Right lobe of liver (tissue), 6 donors: ENCODE results near the gene CEP192. TPM values are rescaled to one million over a fixed set of nuclear protein-coding genes. Genes with fewer than 3 reads are reported as not detected.

Experiments
- ATAC-seq, 4 donors: fragments of 200-7000 bp; cut with Tn5 transposase; one replicate each; pipeline ENCODE4 v1.9.1; 2020; ENCODE audit warnings: mild to moderate bottlenecking in 4 of 4, moderate library complexity in 4 of 4
- DNase-seq, 3 donors: peaks; one replicate each; pipeline ENCODE4 v3.0.0-alpha.2; 2020
- H3K27ac ChIP-seq, 3 donors: fragments of 200-600 bp; one replicate each; pipeline ENCODE4 v1.8.0; 2022
- H3K27me3 ChIP-seq, 2 donors: fragments of 200-600 bp; one replicate each; pipeline ENCODE4 v1.8.0; 2022
- H3K36me3 ChIP-seq, 4 donors: fragments of 200-600 bp; sonication (generic) in 1 of 4; one replicate each; pipeline versions ENCODE4 v1.5.1 to v1.8.0; 2017 to 2022; ENCODE audit warnings: control low read depth in 1 of 4
- H3K4me1 ChIP-seq, 4 donors: fragments of 200-600 bp; sonication (generic) in 1 of 4; one replicate each; pipeline versions ENCODE4 v1.5.1 to v1.8.0; 2017 to 2022; ENCODE audit warnings: control low read depth in 1 of 4
- H3K4me3 ChIP-seq, 3 donors: fragments of 200-600 bp; one replicate each; pipeline ENCODE4 v1.8.0; 2022
- H3K9me3 ChIP-seq, 4 donors: fragments of 200-600 bp; sonication (generic) in 1 of 4; one replicate each; pipeline versions ENCODE4 v1.5.1 to v1.8.0; 2017 to 2022; ENCODE audit warnings: control low read depth in 1 of 4
- CTCF ChIP-seq, 4 donors: fragments of 200-600 bp in 3 of 4; fragments of 450-650 bp in 1 of 4; IDR thresholded peaks; one replicate each; pipeline versions ENCODE4 v1.5.1 to v1.8.0; 2016 to 2022; ENCODE audit warnings: antibody characterized with exemption in 4 of 4, mild to moderate bottlenecking in 2 of 4
- POLR2A ChIP-seq: fragments of 450-650 bp; IDR thresholded peaks from one replicate; pipeline ENCODE4 v1.6.1; 2017; ENCODE audit warnings: antibody characterized with exemption, mild to moderate bottlenecking
- WGBS: methylation state at CpG from one replicate; pipeline ENCODE4 v1.1.6; 2018; ENCODE audit warnings: low coverage, low lambda C conversion rate; ENCODE audit not compliant: insufficient coverage; ENCODE audit errors: missing lambda C conversion rate; 5-methylcytosine and 5-hydroxymethylcytosine counted together
- intact Hi-C, 2 donors: fragments of 100-400 bp; cut with DNase I; formaldehyde crosslinking; loops; one replicate each; pipeline versions ENCODE4 v1.11.2 to v1.14.1; 2022
- total RNA-seq, 6 experiments: library from RNA; depleted of rRNA in 2 of 6; stranded (reverse); fragments of >200 nt in 2 of 6; fragmentation: NEBNext Ultra II Directional in 3 of 6; extraction: Animal tissue kit (Norgen Biotek cat#: 25700) in 3 of 6; gene quantifications; one replicate each; pipeline versions ENCODE4 v1.1.0 to v1.2.4, GENCODE V29; 2016 to 2023
- donor health status: DM: no; HTN: yes; CAD: no.
- donor health status: DM: no; HTN: no; CAD: no.
- donor health status: DM: no; HTN: no; CAD: no.
- donor health status: DM: no; HTN: yes; CAD: no.
- donor health status: DM: no; HTN: yes; CAD: no.

The CEP192 gene
- total RNA-seq, 6 experiments from 2014 or later, result 7.5 to 9.1 (median 8.3) TPM

- Histone ChIP-seq H3K9me3 (no peaks in the 10 kb centered on the region), H3K36me3 (peaks cover 0 to 23% (median 0%) of the 10 kb centered on the region in 4 donors), H3K4me3 (no peak overlapping the region), H3K27me3 (no peaks in the 10 kb centered on the region), H3K27ac (no peak overlapping the region), H3K4me1 (no peaks in the 10 kb centered on the region)
- WGBS, result 77% methylated on average over 6 of the region's 8 CpGs
- DNase-seq, result no peak
- TF ChIP-seq POLR2A (no peak), CTCF (IDR thresholded peaks at IDR 0.05) (no peak)
- ATAC-seq, result no peak
- intact Hi-C loops, result no loop called here
Measured at GRCh38 chr18:13004396-13004795, 13.2 kb downstream of the CEP192 start.

GRCh38 chr18:13005289-13005688 lies 14.1 kb downstream of the CEP192 start:
- Histone ChIP-seq H3K27ac (no peak overlapping the region), H3K9me3 (no peaks in the 10 kb centered on the region), H3K36me3 (peaks cover 0 to 28% (median 0%) of the 10 kb centered on the region in 4 donors), H3K4me1 (no peaks in the 10 kb centered on the region), H3K27me3 (no peaks in the 10 kb centered on the region), H3K4me3 (no peak overlapping the region)
- TF ChIP-seq CTCF (IDR thresholded peaks at IDR 0.05) (no peak), POLR2A (no peak)
- 89% methylated on average over 1 of the region's 1 CpG for WGBS
- intact Hi-C loops, result no loop called here
- no peak for DNase-seq
- no peak for ATAC-seq

GRCh38 chr18:13006531-13007247 lies 15.5 kb downstream of the CEP192 start:
- H3K4me3 ChIP-seq, result no peak overlapping the region
- no peak for TF ChIP-seq CTCF (IDR thresholded peaks at IDR 0.05)
- no peak for TF ChIP-seq POLR2A
- intact Hi-C loops, result no loop called here
- DNase-seq (no peak), ATAC-seq (no peak)
- H3K27me3 ChIP-seq, result no peaks in the 10 kb centered on the region
- peaks cover 0 to 24% (median 0%) of the 10 kb centered on the region in 4 donors for H3K36me3 ChIP-seq
- no peak overlapping the region for H3K27ac ChIP-seq
- WGBS, result 82% methylated on average over 11 of the region's 12 CpGs
- H3K9me3 ChIP-seq, result no peaks in the 10 kb centered on the region
- no peaks in the 10 kb centered on the region for H3K4me1 ChIP-seq

GRCh38 chr18:13007248-13007560 lies 16.0 kb downstream of the CEP192 start:
- no peaks in the 10 kb centered on the region for H3K9me3 ChIP-seq
- no peak overlapping the region for H3K4me3 ChIP-seq
- intact Hi-C loops, result no loop called here
- no peak overlapping the region for H3K27ac ChIP-seq
- 43% methylated on average over 2 of the region's 2 CpGs for WGBS
- no peaks in the 10 kb centered on the region for H3K4me1 ChIP-seq
- DNase-seq (no peak), ATAC-seq (no peak)
- no peak for TF ChIP-seq POLR2A
- no peak for TF ChIP-seq CTCF (IDR thresholded peaks at IDR 0.05)
- H3K36me3 ChIP-seq, result peaks cover 0 to 27% (median 0%) of the 10 kb centered on the region in 4 donors
- no peaks in the 10 kb centered on the region for H3K27me3 ChIP-seq
